Measurements from ENCODE around the gene EIF5B. TPM values are rescaled to one million over a fixed set of nuclear protein-coding genes. Genes with fewer than 3 reads are reported as not detected.

The EIF5B gene
- total RNA-seq, 2 donors from 2014 or later: 44.3 to 49.0 TPM

Other genes starting within 250 kb of the EIF5B start
- 1 to 10 TPM; 1.7 to 1.9 TPM for gene C2orf15, start 195.7 kb upstream of the EIF5B start, total RNA-seq
- gene TSGA10, start 182.4 kb upstream of the EIF5B start, total RNA-seq: 10 to 100 TPM; 14.4 to 14.5 TPM
- 1 to 10 TPM; 4.9 to 5.6 TPM for gene LIPT1, start 182.4 kb upstream of the EIF5B start, total RNA-seq
- 10 to 100 TPM; 68.1 to 85.1 TPM for gene MITD1, start 156.3 kb upstream of the EIF5B start, total RNA-seq
- 10 to 100 TPM; 32.7 to 41.8 TPM for gene MRPL30, start 156.2 kb upstream of the EIF5B start, total RNA-seq
- not detected for gene LYG2, start 81.7 kb upstream of the EIF5B start, total RNA-seq
- gene LYG1, start 36.2 kb upstream of the EIF5B start, total RNA-seq: 1 to 10 TPM in 1 of 2 donors, under 1 TPM in 1; 0.83 to 1.5 TPM
- 10 to 100 TPM; 24.5 to 30.9 TPM for gene TXNDC9, start 1.1 kb upstream of the EIF5B start, total RNA-seq
- gene REV1, start 152.6 kb downstream of the EIF5B start, total RNA-seq: 10 to 100 TPM; 39.8 to 51.4 TPM

Measured in activated T-cell treated with anti-CD3 and anti-CD28 coated beads, Interleukin-2, amount 50 U/mL, for 72 hours (primary cell).